H1 (cell line): ENCODE data around the gene TNP2. TPM values are rescaled to one million over a fixed set of nuclear protein-coding genes. Genes with fewer than 3 reads are reported as not detected.

Experiments used
- CTCF ChIA-PET: fragments of 300-600 bp; sonication (Branson Sonifier 250); formaldehyde crosslinking; loops from one replicate; lab custom pipeline; 2021; ENCODE audit not compliant: partially characterized antibody; lab: Charles Lee
- POLR2A ChIA-PET: fragments of 300-600 bp; sonication (Branson Sonifier 250); formaldehyde crosslinking; loops from one replicate; lab custom pipeline; 2021; ENCODE audit warnings: inconsistent platforms; ENCODE audit not compliant: partially characterized antibody; lab: Charles Lee
- DNase-seq, 2 experiments: peaks; one replicate each; pipeline versions ENCODE4 v3.0.0 to v3.0.0-alpha.2; 2010 to 2022; ENCODE audit warnings: low spot score in 2 of 2, low read depth in 1 of 2, mixed read lengths in 1 of 2
- FAIRE-seq: peaks from 2 replicates; lab custom pipeline; 2011; peaks lifted over from hg19 to GRCh38; lab: Jason Lieb, UNC
- H2AFZ ChIP-seq: 2 replicates; pipeline ENCODE4 v1.8.1; 2012; ENCODE audit warnings: low read length, inconsistent platforms
- H2AK5ac ChIP-seq: 2 replicates; pipeline ENCODE4 v1.6.1; 2013; ENCODE audit warnings: low read depth, low read length
- H2BK120ac ChIP-seq: replicated peaks from 2 replicates; pipeline ENCODE3; 2013; ENCODE audit warnings: low read depth, low read length, inconsistent platforms
- H2BK12ac ChIP-seq: 2 replicates; pipeline ENCODE4 v1.6.1; 2013; ENCODE audit warnings: low read depth, low read length
- H2BK15ac ChIP-seq: 2 replicates; pipeline ENCODE4 v1.6.1; 2013; ENCODE audit warnings: low read length
- H2BK20ac ChIP-seq: 2 replicates; pipeline ENCODE4 v1.6.1; 2013; ENCODE audit warnings: low read length
- H2BK5ac ChIP-seq: 2 replicates; pipeline ENCODE4 v1.6.1; 2013; ENCODE audit warnings: low read depth, low read length
- H3K14ac ChIP-seq: 2 replicates; pipeline ENCODE4 v1.6.1; 2013; ENCODE audit warnings: inconsistent platforms; ENCODE audit not compliant: insufficient read length
- H3K18ac ChIP-seq: 2 replicates; pipeline ENCODE4 v1.6.1; 2013; ENCODE audit warnings: low read length; ENCODE audit errors: extremely low read depth
- H3K23ac ChIP-seq: 2 replicates; pipeline ENCODE4 v1.6.1; 2013; ENCODE audit warnings: inconsistent platforms; ENCODE audit not compliant: insufficient read length
- H3K23me2 ChIP-seq: 2 replicates; pipeline ENCODE4 v1.6.1; 2013; ENCODE audit warnings: low read depth, low read length
- H3K27ac ChIP-seq: 2 replicates; pipeline ENCODE4 v1.6.1; 2011; ENCODE audit warnings: low read depth, low read length, inconsistent platforms
- H3K27me3 ChIP-seq, 4 experiments: replicated peaks in 1 of 4; 1 replicate in 1 of 4; 2 replicates in 3 of 4; pipeline versions ENCODE4 v1.6.1 to v1.8.1; 2011 to 2013; ENCODE audit warnings: low read length in 3 of 4, mild to moderate bottlenecking in 3 of 4, inconsistent platforms in 2 of 4, mixed read lengths in 2 of 4, moderate library complexity in 1 of 4; ENCODE audit not compliant: control insufficient read depth in 3 of 4, insufficient read depth in 3 of 4; ENCODE audit errors: extremely low read depth in 1 of 4
- H3K36me3 ChIP-seq, 4 experiments: 2 replicates each; pipeline versions ENCODE4 v1.6.1 to v1.8.1; 2011 to 2013; ENCODE audit warnings: mild to moderate bottlenecking in 4 of 4, low read length in 3 of 4, moderate library complexity in 2 of 4, control low read depth in 1 of 4, inconsistent platforms in 1 of 4; ENCODE audit not compliant: insufficient read depth in 4 of 4, control insufficient read depth in 2 of 4
- H3K4ac ChIP-seq: replicated peaks from 2 replicates; pipeline ENCODE3; 2013; ENCODE audit warnings: low read length, low read depth, mixed read lengths, inconsistent platforms; ENCODE audit not compliant: insufficient read length
- H3K4me1 ChIP-seq, 4 experiments: replicated peaks in 1 of 4; 1 replicate in 1 of 4; 2 replicates in 3 of 4; pipeline versions ENCODE4 v1.6.1 to v1.8.1; 2011 to 2013; ENCODE audit warnings: low read length in 3 of 4, inconsistent platforms in 2 of 4, mixed read lengths in 1 of 4; ENCODE audit not compliant: insufficient read depth in 4 of 4, control insufficient read depth in 3 of 4
- H3K4me2 ChIP-seq, 2 experiments: 2 replicates each; pipeline versions ENCODE4 v1.6.1 to v1.8.1; 2011 to 2013; ENCODE audit warnings: low read depth in 2 of 2, low read length in 2 of 2, control low read depth in 1 of 2, inconsistent platforms in 1 of 2, mild to moderate bottlenecking in 1 of 2; ENCODE audit not compliant: insufficient read depth in 1 of 2
- H3K4me3 ChIP-seq, 4 experiments: fragments of 200-600, 300-600 bp in 1 of 4; sonication (generic), shearing (Covaris generic), sonication (Bioruptor Twin) in 1 of 4; 2 replicates each; pipeline versions ENCODE4 v1.5.1 to v1.8.1; 2011 to 2016; ENCODE audit warnings: low read length in 4 of 4, low read depth in 3 of 4, control low read depth in 2 of 4, inconsistent platforms in 2 of 4, mild to moderate bottlenecking in 2 of 4, mixed read lengths in 1 of 4, moderate library complexity in 1 of 4; ENCODE audit not compliant: insufficient read depth in 2 of 4; ENCODE audit errors: extremely low read depth in 1 of 4
- H3K56ac ChIP-seq: replicated peaks from 2 replicates; pipeline ENCODE3; 2013; ENCODE audit warnings: low read depth, mild to moderate bottlenecking, mixed read lengths, low read length, inconsistent platforms; ENCODE audit not compliant: insufficient read length
- H3K79me1 ChIP-seq: 2 replicates; pipeline ENCODE4 v1.6.1; 2013; ENCODE audit warnings: low read depth, low read length, control low read depth
- H3K79me2 ChIP-seq, 2 experiments: 2 replicates each; pipeline versions ENCODE4 v1.6.1 to v1.8.1; 2012 to 2013; ENCODE audit warnings: low read length in 2 of 2, mild to moderate bottlenecking in 2 of 2, inconsistent platforms in 1 of 2; ENCODE audit not compliant: insufficient read depth in 2 of 2, control insufficient read depth in 1 of 2
- H3K9ac ChIP-seq, 4 experiments: replicated peaks in 1 of 4; 1 replicate in 1 of 4; 2 replicates in 3 of 4; pipeline versions ENCODE4 v1.6.1 to v1.8.1; 2011 to 2013; ENCODE audit warnings: low read depth in 3 of 4, low read length in 3 of 4, control low read depth in 2 of 4, mild to moderate bottlenecking in 2 of 4, moderate library complexity in 2 of 4, inconsistent platforms in 1 of 4; ENCODE audit errors: extremely low read depth in 1 of 4
- H3K9me3 ChIP-seq, 2 experiments: 2 replicates each; pipeline versions ENCODE4 v1.6.1 to v1.8.1; 2012 to 2013; ENCODE audit warnings: mild to moderate bottlenecking in 2 of 2, moderate library complexity in 2 of 2, control low read depth in 1 of 2, inconsistent platforms in 1 of 2, low read depth in 1 of 2, low read length in 1 of 2, mixed read lengths in 1 of 2; ENCODE audit not compliant: insufficient read depth in 2 of 2
- H4K20me1 ChIP-seq, 2 experiments: replicated peaks in 1 of 2; 2 replicates each; pipeline versions ENCODE3 to v1.8.1; 2011 to 2013; ENCODE audit warnings: inconsistent platforms in 2 of 2, low read length in 2 of 2, mild to moderate bottlenecking in 1 of 2; ENCODE audit not compliant: insufficient read depth in 2 of 2, control insufficient read depth in 1 of 2
- H4K5ac ChIP-seq: 2 replicates; pipeline ENCODE4 v1.6.1; 2013; ENCODE audit warnings: low read length, low read depth, mixed read lengths, inconsistent platforms; ENCODE audit not compliant: insufficient read length
- H4K8ac ChIP-seq: 2 replicates; pipeline ENCODE4 v1.8.0; 2013; ENCODE audit warnings: mild to moderate bottlenecking, moderate library complexity, low read length, inconsistent platforms; ENCODE audit not compliant: insufficient read depth; ENCODE audit errors: extremely low read depth
- H4K91ac ChIP-seq: replicated peaks from 2 replicates; pipeline ENCODE3; 2013; ENCODE audit warnings: low read length, mixed read lengths, inconsistent platforms; ENCODE audit not compliant: insufficient read length
- ASH2L ChIP-seq: fragments of 200-600, 300-600 bp; sonication (generic); IDR thresholded peaks from one replicate; pipeline ENCODE4 v1.7.1; 2017; ENCODE audit warnings: low read length
- BRCA1 ChIP-seq: IDR thresholded peaks from 2 replicates; pipeline ENCODE4 v1.6.1; 2012; ENCODE audit warnings: low read depth, low read length, improper control_type of control experiment
- GABPA ChIP-seq: IDR thresholded peaks from 2 replicates; pipeline ENCODE4 v1.6.1; 2011; ENCODE audit warnings: mild to moderate bottlenecking, low read length, moderate library complexity, borderline replicate concordance; ENCODE audit not compliant: insufficient read depth
- JUND ChIP-seq: IDR thresholded peaks from 2 replicates; pipeline ENCODE4 v1.6.1; 2011; ENCODE audit warnings: mild to moderate bottlenecking, improper control_type of control experiment, low read length
- MAX ChIP-seq: IDR thresholded peaks from 2 replicates; pipeline ENCODE4 v1.6.1; 2012; ENCODE audit warnings: inconsistent platforms
- PHF8 ChIP-seq: fragments of 200-600 bp; sonication (generic); conservative IDR thresholded peaks from 2 replicates; pipeline ENCODE4 v1.7.1; 2012; ENCODE audit warnings: low read depth, mild to moderate bottlenecking, inconsistent platforms, low read length, moderate library complexity
- POLR2A ChIP-seq, 2 experiments: IDR thresholded peaks; 1 replicate in 1 of 2; 2 replicates in 1 of 2; pipeline ENCODE4 v1.6.1; 2011; ENCODE audit warnings: low read depth in 2 of 2, low read length in 2 of 2, mild to moderate bottlenecking in 2 of 2; ENCODE audit errors: control extremely low read depth in 1 of 2
- SAP30 ChIP-seq: fragments of 300-600 bp; sonication (generic); IDR thresholded peaks from 2 replicates; pipeline ENCODE4 v1.7.1; 2012; ENCODE audit warnings: low read length, moderate library complexity, mild to moderate bottlenecking, inconsistent platforms; ENCODE audit not compliant: insufficient read depth, insufficient replicate concordance
- SIN3A ChIP-seq, 2 experiments: IDR thresholded peaks in 1 of 2; conservative IDR thresholded peaks in 1 of 2; 2 replicates each; pipeline ENCODE4 v1.6.1; 2011 to 2012; ENCODE audit warnings: low read length in 2 of 2, improper control_type of control experiment in 1 of 2, low read depth in 1 of 2, mild to moderate bottlenecking in 1 of 2
- SUZ12 ChIP-seq: fragments of 200-600 bp; sonication (generic); IDR thresholded peaks from 2 replicates; pipeline ENCODE4 v1.6.1; 2012; ENCODE audit warnings: mild to moderate bottlenecking, inconsistent platforms, low read length, moderate library complexity, mixed read lengths
- TAF1 ChIP-seq: IDR thresholded peaks from 2 replicates; pipeline ENCODE4 v1.6.1; 2011; ENCODE audit warnings: mild to moderate bottlenecking, low read depth, low read length
- WGBS, 2 experiments: shearing (Covaris generic) in 1 of 2; methylation state at CpG; one replicate each; pipeline versions ENCODE4 v1.1.6 to v1.1.7; 2013 to 2015; ENCODE audit warnings: low lambda C conversion rate in 2 of 2, mixed read lengths in 2 of 2, inconsistent platforms in 1 of 2, low coverage in 1 of 2, missing lambda C conversion rate in 1 of 2; ENCODE audit not compliant: insufficient replicate concordance in 2 of 2, insufficient coverage in 1 of 2, insufficient read length in 1 of 2; ENCODE audit errors: extremely low coverage in 1 of 2, missing lambda C conversion rate in 1 of 2; 5-methylcytosine and 5-hydroxymethylcytosine counted together
- polyA plus RNA-seq, 7 experiments: library from polyadenylated mRNA; depleted of rRNA in 3 of 7; stranded (reverse) in 5 of 7; unstranded in 2 of 7; fragments of >200 nt in 5 of 7; fragments of 200-250 nt in 2 of 7; gene quantifications; 1 replicate in 5 of 7; 2 replicates in 1 of 7; 4 replicates in 1 of 7; pipeline versions ENCODE4 v1.2.1 to v1.2.3, GENCODE V29; 2011 to 2013; ENCODE audit warnings: missing spikeins in 2 of 7, mixed read lengths in 2 of 7
- total RNA-seq: library from RNA; stranded (reverse); fragmentation: NEBNext Ultra II Directional; extraction: Animal tissue kit (Norgen Biotek cat#: 25700); gene quantifications from 2 replicates; pipeline ENCODE4 v1.2.1, GENCODE V29; 2021

TNP2 gene
- total and polyA plus RNA-seq, 2 of the 8 experiments (the other 6 are each of a cell fraction or from before 2014, with no cell fraction given): not detected

- no peak overlapping the region for H2BK20ac ChIP-seq
- H2BK5ac ChIP-seq: no peak overlapping the region; the same call in 1 of the 2 replicates
- no peak overlapping the region for H3K27ac ChIP-seq
- peaks cover 6% of the 10 kb centered on the region; the same call in 1 of the 2 replicates for H3K23me2 ChIP-seq
- peaks cover 11 to 22% of the 10 kb centered on the region in 2 experiments for H4K20me1 ChIP-seq
- H3K18ac ChIP-seq: no peak overlapping the region
- no peak overlapping the region for H3K4me3 ChIP-seq
- FAIRE-seq (no peak), DNase-seq (peak in 1 of 2 experiments; percentile 72)
- no peak overlapping the region for H3K23ac ChIP-seq
- peaks cover 0 to 15% (median 7%) of the 10 kb centered on the region in 4 experiments; a peak in 5 of 7 replicates for H3K4me1 ChIP-seq
- H3K56ac ChIP-seq: no peak overlapping the region
- no peak overlapping the region for H2AFZ ChIP-seq
- H2BK15ac ChIP-seq: peak overlapping the region; percentile 29; the same call in 1 of the 2 replicates
- 0 out of 2 replicates have a peak overlapping the region, but pooled peaks have one; percentile 45 for H4K8ac ChIP-seq
- POLR2A ChIA-PET: interaction anchor here (0.8 to 2.2 kb wide), 9 partner anchors 9 to 299 kb away, joined by 3 to 6 read pairs (median 3); no protein-coding TSS in a partner anchor
- H3K4me2 ChIP-seq: no peak overlapping the region
- CTCF ChIA-PET: no interaction called here
- no peak overlapping the region for H2BK120ac ChIP-seq
- peaks cover 4% of the 10 kb centered on the region for H3K79me1 ChIP-seq
- no peaks in the 10 kb centered on the region for H3K9me3 ChIP-seq
- H2BK12ac ChIP-seq: no peak overlapping the region
- no peak overlapping the region for H3K9ac ChIP-seq
- H4K5ac ChIP-seq: no peak overlapping the region
- WGBS, 2 experiments: 85% methylated on average over 16 of the region's 16 CpGs; no CpG with 5 or more reads in 1 of the 2 experiments
- no peak overlapping the region for H3K4ac ChIP-seq
- H2AK5ac ChIP-seq: peak overlapping the region; percentile 82; the same call in 1 of the 2 replicates
- no peak overlapping the region for H3K14ac ChIP-seq
- H4K91ac ChIP-seq: no peak overlapping the region
- H3K27me3 ChIP-seq: no peaks in the 10 kb centered on the region; a peak in 1 of 7 replicates
- peaks cover 0 to 25% of the 10 kb centered on the region in 2 experiments; a peak in 2 of 4 replicates for H3K79me2 ChIP-seq
- H3K36me3 ChIP-seq: peaks cover 0 to 8% (median 5%) of the 10 kb centered on the region in 4 experiments; a peak in 5 of 8 replicates
- no peak for TF ChIP-seq BRCA1
- no peak for TF ChIP-seq JUND
- TF ChIP-seq PHF8: no peak
- no peak for TF ChIP-seq SUZ12
- no peak for TF ChIP-seq SIN3A (conservative IDR thresholded peaks at IDR 0.05 in 1 of 2, IDR thresholded peaks at IDR 0.05 in 1 of 2; ENCODE audit: low read depth in 1 of 2, low read length in 2 of 2)
- TF ChIP-seq POLR2A (IDR thresholded peaks at IDR 0.05; ENCODE audit: control extremely low read depth in 1 of 2, low read depth in 2 of 2, low read length in 2 of 2): peak in 1 of 2 experiments; percentile 76; a peak in 2 of 3 replicates
- TF ChIP-seq SAP30: no peak
- TF ChIP-seq ASH2L: no peak
- TF ChIP-seq MAX: peak; percentile 44; the same call in 1 of the 2 replicates
- TF ChIP-seq GABPA: 0 out of 2 replicates have a peak, but pooled peaks have one; percentile 2
- TF ChIP-seq TAF1: 0 out of 2 replicates have a peak, but pooled peaks have one; percentile 17
Observed at GRCh38 chr16:11250091-11250785, 18.9 kb downstream of the TNP2 start.
